ENCODE measurements around the gene MYL10. TPM values are rescaled to one million over a fixed set of nuclear protein-coding genes. Genes with fewer than 3 reads are reported as not detected.

MYL10 gene
- not detected in 2 replicates for polyA plus RNA-seq (2011; rRNA removed)
- polyA plus RNA-seq (2012; cell fraction: cytosol; rRNA removed), result 0.11 TPM in 1 of 2 replicates, not detected in the other
- polyA plus RNA-seq (2012; cell fraction: nucleus; rRNA removed), result not detected in 2 replicates
- not detected in 3 replicates for polyA plus RNA-seq (2017; fragmentation: RNase III; extraction: RNeasy Plus Mini Kit Qiagen cat#74134 plus additional on column Dnase treatment)
- not detected in 2 replicates for polyA minus RNA-seq (2011; rRNA and poly(A)+ RNA removed)

- Histone ChIP-seq H3K9me3 (no peaks in the 10 kb centered on the region), H3K4me2 (no peak within 1 kb of the TSS), H3K27ac (no peak within 1 kb of the TSS), H3K4me1 (peaks cover 3% of the 10 kb centered on the region; the same call in 2 of the 3 replicates), H3K4me3 (no peak within 1 kb of the TSS)
- POLR2A ChIA-PET, result no interaction called here
- FAIRE-seq (no peak), DNase-seq (ENCODE audit: low read depth in 1 of 2, low spot score in 1 of 2) (no peak), ATAC-seq (no peak)
- CTCF ChIA-PET, result interaction anchor here (1.5 kb wide), 1 partner anchor 17 kb away, joined by 3 read pairs; no protein-coding TSS in a partner anchor
- TF ChIP-seq, protein P1, sequence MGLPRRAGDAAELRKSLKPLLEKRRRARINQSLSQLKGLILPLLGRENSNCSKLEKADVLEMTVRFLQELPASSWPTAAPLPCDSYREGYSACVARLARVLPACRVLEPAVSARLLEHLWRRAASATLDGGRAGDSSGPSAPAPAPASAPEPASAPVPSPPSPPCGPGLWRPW (IDR thresholded peaks at IDR 0.05), result no peak
- TF ChIP-seq HMGXB4 (CRISPR knock-in tag; IDR thresholded peaks at IDR 0.05; ENCODE audit: borderline replicate concordance) (no peak), POLR2AphosphoS2 (conservative IDR thresholded peaks at IDR 0.05; ENCODE audit: low read length) (no peak), CTCF (IDR thresholded peaks at IDR 0.05) (no peak), ZC3H11A (IDR thresholded peaks at IDR 0.05) (no peak), FOSB (CRISPR knock-in tag; IDR thresholded peaks at IDR 0.05) (no peak), TFCP2L1 (CRISPR knock-in tag; IDR thresholded peaks at IDR 0.05) (no peak), RFX5 (IDR thresholded peaks at IDR 0.05) (no peak), RAD21 (conservative IDR thresholded peaks at IDR 0.05 in 1 of 2, IDR thresholded peaks at IDR 0.05 in 1 of 2) (no peak), ELK1 (IDR thresholded peaks at IDR 0.05; ENCODE audit: low read depth, low read length) (no peak), JUN (IDR thresholded peaks at IDR 0.05) (no peak), PHF8 (IDR thresholded peaks at IDR 0.05; ENCODE audit: borderline replicate concordance, low read depth) (no peak), HOXB5 (CRISPR knock-in tag; IDR thresholded peaks at IDR 0.05) (no peak), MAFK (IDR thresholded peaks at IDR 0.05; ENCODE audit: partially characterized antibody) (no peak), NFE2L2 (conservative IDR thresholded peaks at IDR 0.05; ENCODE audit: low read length) (no peak), BHLHE40 (IDR thresholded peaks at IDR 0.05; ENCODE audit: low read depth, low read length) (no peak)
- 57% methylated on average over 8 of the region's 8 CpGs for WGBS (ENCODE audit: missing lambda C conversion rate)
These were observed at the start of gene MYL10 for GRCh38 chr7:101629171-101629570. Gene MYL10, minus strand, starts transcription at chr7:101629296. Its CDS starts 178 bp downstream, at chr7:101629118.

- H3K4me2 ChIP-seq, result no peak overlapping the region
- CTCF ChIA-PET, result interaction anchor here (1.0 to 3.6 kb wide), 4 partner anchors 8 to 76 kb away, joined by 3 to 11 read pairs (median 4); no protein-coding TSS in a partner anchor
These were observed 49.6 kb upstream of the MYL10 start for GRCh38 chr7:101678658-101679057.

More at GRCh38 chr7:101678658-101679057, 49.6 kb upstream of the MYL10 start:
- Histone ChIP-seq H3K9me3 (no peaks in the 10 kb centered on the region), H3K4me1 (peaks cover 27% of the 10 kb centered on the region), H3K4me3 (no peak overlapping the region), H3K27ac (peak overlapping the region in 1 of 2 experiments; percentile 80; a peak in 3 of 6 replicates)
- no peak for FAIRE-seq
- 78% methylated on average over 9 of the region's 9 CpGs for WGBS (ENCODE audit: missing lambda C conversion rate)
- POLR2A ChIA-PET, result no interaction called here
- TF ChIP-seq CTCF (IDR thresholded peaks at IDR 0.05), result no peak
- TF ChIP-seq GATA3 (IDR thresholded peaks at IDR 0.05; ENCODE audit: borderline replicate concordance), result no peak
- no peak for TF ChIP-seq CHD2 (IDR thresholded peaks at IDR 0.05; ENCODE audit: low read length, partially characterized antibody)
- TF ChIP-seq MAFK (IDR thresholded peaks at IDR 0.05; ENCODE audit: partially characterized antibody), result no peak
- no peak for TF ChIP-seq MAZ (IDR thresholded peaks at IDR 0.05; ENCODE audit: borderline replicate concordance, low read depth, low read length)
- TF ChIP-seq, protein P1 (IDR thresholded peaks at IDR 0.05), result no peak
- TF ChIP-seq HMGXB4 (CRISPR knock-in tag; IDR thresholded peaks at IDR 0.05; ENCODE audit: borderline replicate concordance), result no peak
- TF ChIP-seq CEBPB (IDR thresholded peaks at IDR 0.05), result no peak
- no peak for TF ChIP-seq HDAC2 (IDR thresholded peaks at IDR 0.05)
- TF ChIP-seq NR3C1 (IDR thresholded peaks at IDR 0.05), result no peak
- no peak for TF ChIP-seq RNF2 (IDR thresholded peaks at IDR 0.05; ENCODE audit: borderline replicate concordance, low read depth)
- DNase-seq (ENCODE audit: low read depth in 1 of 2, low spot score in 1 of 2), result no peak
- no peak for ATAC-seq

All from A549 (cell line).